Prostate gland (tissue), 2 donors: ENCODE data around the gene TLCD4.

Experiments used
- CTCF ChIP-seq, 4 experiments: fragments of 200-600 bp in 2 of 4; fragments of 450-650 bp in 2 of 4; sonication (generic) in 2 of 4; IDR thresholded peaks; 1 replicate in 3 of 4; 2 replicates in 1 of 4; pipeline ENCODE4 v1.5.1; 2016 to 2019; ENCODE audit warnings: antibody characterized with exemption in 4 of 4, mild to moderate bottlenecking in 2 of 4, moderate library complexity in 2 of 4
- POLR2A ChIP-seq: fragments of 450-650 bp; IDR thresholded peaks from one replicate; pipeline ENCODE4 v1.6.1; 2016; ENCODE audit warnings: antibody characterized with exemption, mild to moderate bottlenecking

GRCh38 chr1:95140791-95141190 lies 23.6 kb downstream of the TLCD4 start:
- no peak for TF ChIP-seq CTCF (IDR thresholded peaks at IDR 0.05)
- TF ChIP-seq POLR2A: no peak
